SH-SY5Y (cell line): ENCODE measurements around the gene CPA5.

Experiments
- GATA2 ChIP-seq: IDR thresholded peaks from 2 replicates; pipeline ENCODE4 v1.6.1; 2011; ENCODE audit warnings: mild to moderate bottlenecking, low read depth, low read length
- GATA3 ChIP-seq: IDR thresholded peaks from 2 replicates; pipeline ENCODE4 v1.6.1; 2011; ENCODE audit warnings: low read depth, mild to moderate bottlenecking, low read length, moderate library complexity

- no peak for TF ChIP-seq GATA2
- TF ChIP-seq GATA3: no peak
Measured at GRCh38 chr7:130369831-130370550, 25.4 kb downstream of the CPA5 start.
